ENCODE measurements around the gene WDFY2.

The WDFY2 gene

DNA sequence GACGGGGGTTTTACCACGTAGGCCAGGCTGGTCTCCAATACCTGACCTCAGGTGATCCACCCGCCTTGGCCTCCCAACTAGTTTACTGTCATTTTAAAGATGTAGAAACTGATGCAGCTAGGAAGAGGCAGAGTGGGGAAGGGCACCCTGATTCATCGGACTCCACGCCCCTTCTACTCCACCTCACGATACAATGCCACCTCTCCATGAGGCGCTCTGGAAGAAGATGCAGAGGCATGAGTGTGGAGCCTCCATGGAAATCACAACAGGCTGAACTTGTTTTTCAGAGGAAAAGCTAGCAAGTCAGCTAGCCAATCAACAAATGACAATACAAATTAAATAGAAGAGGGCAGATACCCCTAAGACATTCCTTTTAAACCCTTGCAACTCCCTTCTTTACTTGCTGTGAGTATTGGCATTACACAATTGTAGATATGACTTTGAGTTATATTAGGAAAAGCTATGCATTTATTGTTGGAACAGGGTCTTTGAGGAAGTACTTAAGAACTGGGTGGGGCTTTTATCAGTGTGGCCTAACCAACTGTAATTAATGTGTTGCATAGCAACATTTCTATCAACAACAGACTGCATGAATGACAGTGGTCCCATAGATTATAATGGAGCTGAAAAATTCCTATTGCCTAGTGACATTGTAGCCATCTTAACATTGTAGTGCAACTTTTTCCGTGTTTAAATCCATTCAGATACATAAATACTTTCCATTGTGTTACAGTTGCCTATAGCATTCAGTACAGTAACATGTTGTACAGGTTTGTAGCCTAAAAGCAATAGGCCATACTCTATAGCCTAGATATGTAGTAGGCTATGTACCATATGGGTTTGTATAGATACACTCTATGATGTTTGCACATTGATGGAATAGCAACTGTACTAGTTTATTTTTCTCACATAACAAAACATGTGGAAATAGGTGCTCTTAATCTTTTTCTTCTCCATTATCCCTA lies 17.6 kb downstream of the WDFY2 start:
- Histone ChIP-seq H3K4me3 (ENCODE audit: low read depth in 1 of 2, low read length in 2 of 2) (no peak overlapping the region), H3K9me3 (ENCODE audit: insufficient read depth, low read length, severe bottlenecking) (no peaks in the 10 kb centered on the region), H3K36me3 (ENCODE audit: insufficient read depth, low read length) (no peaks in the 10 kb centered on the region), H3K79me2 (ENCODE audit: insufficient read depth, low read length) (0 out of 2 replicates have a peak, but pooled peaks cover 2% of the 10 kb centered on the region), H3K4me1 (ENCODE audit: insufficient read depth, low read length) (no peaks in the 10 kb centered on the region), H3K27ac (ENCODE audit: low read length) (no peak overlapping the region), H3K9ac (ENCODE audit: low read depth, low read length) (no peak overlapping the region), H4K20me1 (ENCODE audit: insufficient read depth, low read length) (no peaks in the 10 kb centered on the region; the same call in 1 of the 2 replicates), H3K4me2 (ENCODE audit: insufficient read depth, low read length) (no peak overlapping the region), H2AFZ (ENCODE audit: low read depth, low read length) (no peak overlapping the region), H3K27me3 (ENCODE audit: insufficient read depth, low read length, poor library complexity) (no peaks in the 10 kb centered on the region)
- DNase-seq (no peak), ATAC-seq (ENCODE audit: insufficient read depth, low read depth) (no peak)
- TF ChIP-seq, protein P1, sequence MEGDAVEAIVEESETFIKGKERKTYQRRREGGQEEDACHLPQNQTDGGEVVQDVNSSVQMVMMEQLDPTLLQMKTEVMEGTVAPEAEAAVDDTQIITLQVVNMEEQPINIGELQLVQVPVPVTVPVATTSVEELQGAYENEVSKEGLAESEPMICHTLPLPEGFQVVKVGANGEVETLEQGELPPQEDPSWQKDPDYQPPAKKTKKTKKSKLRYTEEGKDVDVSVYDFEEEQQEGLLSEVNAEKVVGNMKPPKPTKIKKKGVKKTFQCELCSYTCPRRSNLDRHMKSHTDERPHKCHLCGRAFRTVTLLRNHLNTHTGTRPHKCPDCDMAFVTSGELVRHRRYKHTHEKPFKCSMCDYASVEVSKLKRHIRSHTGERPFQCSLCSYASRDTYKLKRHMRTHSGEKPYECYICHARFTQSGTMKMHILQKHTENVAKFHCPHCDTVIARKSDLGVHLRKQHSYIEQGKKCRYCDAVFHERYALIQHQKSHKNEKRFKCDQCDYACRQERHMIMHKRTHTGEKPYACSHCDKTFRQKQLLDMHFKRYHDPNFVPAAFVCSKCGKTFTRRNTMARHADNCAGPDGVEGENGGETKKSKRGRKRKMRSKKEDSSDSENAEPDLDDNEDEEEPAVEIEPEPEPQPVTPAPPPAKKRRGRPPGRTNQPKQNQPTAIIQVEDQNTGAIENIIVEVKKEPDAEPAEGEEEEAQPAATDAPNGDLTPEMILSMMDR (IDR thresholded peaks at IDR 0.05; ENCODE audit: borderline replicate concordance, extremely low read depth, low read length, poor library complexity, severe bottlenecking): no peak
- no peak for TF ChIP-seq EZH2 (IDR thresholded peaks at IDR 0.05; ENCODE audit: borderline replicate concordance, low read depth, low read length, severe bottlenecking)

DNA sequence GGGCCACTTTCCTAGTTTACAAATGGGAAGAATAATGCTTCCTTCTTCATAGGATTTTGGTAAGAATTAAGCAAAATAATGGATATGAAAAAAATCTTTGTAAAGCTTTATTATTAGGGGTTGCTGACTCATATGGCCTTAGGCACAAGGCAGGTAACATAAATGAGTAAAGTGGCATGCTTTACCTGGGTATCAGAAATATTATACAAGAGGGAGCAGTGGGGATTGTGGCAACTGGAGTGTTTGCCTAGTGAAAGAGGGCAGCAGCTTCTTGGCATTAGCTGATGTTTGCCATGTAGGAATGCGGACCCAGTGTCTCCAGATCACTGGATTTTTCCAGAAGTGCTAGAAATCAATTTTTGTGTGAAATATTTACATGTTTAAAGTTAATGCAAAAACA lies 19.5 kb downstream of the WDFY2 start:
- Histone ChIP-seq H3K27ac (ENCODE audit: low read length) (no peak overlapping the region), H2AFZ (ENCODE audit: low read depth, low read length) (no peak overlapping the region), H3K79me2 (ENCODE audit: insufficient read depth, low read length) (0 out of 2 replicates have a peak, but pooled peaks cover 2% of the 10 kb centered on the region), H3K36me3 (ENCODE audit: insufficient read depth, low read length) (no peaks in the 10 kb centered on the region), H3K9me3 (ENCODE audit: insufficient read depth, low read length, severe bottlenecking) (peaks cover 3% of the 10 kb centered on the region), H3K4me2 (ENCODE audit: insufficient read depth, low read length) (no peak overlapping the region), H3K4me1 (ENCODE audit: insufficient read depth, low read length) (no peaks in the 10 kb centered on the region), H4K20me1 (ENCODE audit: insufficient read depth, low read length) (no peaks in the 10 kb centered on the region; the same call in 1 of the 2 replicates), H3K9ac (ENCODE audit: low read depth, low read length) (no peak overlapping the region), H3K27me3 (ENCODE audit: insufficient read depth, low read length, poor library complexity) (no peaks in the 10 kb centered on the region), H3K4me3 (ENCODE audit: low read depth in 1 of 2, low read length in 2 of 2) (no peak overlapping the region)
- no peak for ATAC-seq (ENCODE audit: insufficient read depth, low read depth)
- no peak for DNase-seq
- TF ChIP-seq, protein P1 (IDR thresholded peaks at IDR 0.05; ENCODE audit: borderline replicate concordance, extremely low read depth, low read length, poor library complexity, severe bottlenecking): no peak
- TF ChIP-seq EZH2 (IDR thresholded peaks at IDR 0.05; ENCODE audit: borderline replicate concordance, low read depth, low read length, severe bottlenecking): no peak

DNA sequence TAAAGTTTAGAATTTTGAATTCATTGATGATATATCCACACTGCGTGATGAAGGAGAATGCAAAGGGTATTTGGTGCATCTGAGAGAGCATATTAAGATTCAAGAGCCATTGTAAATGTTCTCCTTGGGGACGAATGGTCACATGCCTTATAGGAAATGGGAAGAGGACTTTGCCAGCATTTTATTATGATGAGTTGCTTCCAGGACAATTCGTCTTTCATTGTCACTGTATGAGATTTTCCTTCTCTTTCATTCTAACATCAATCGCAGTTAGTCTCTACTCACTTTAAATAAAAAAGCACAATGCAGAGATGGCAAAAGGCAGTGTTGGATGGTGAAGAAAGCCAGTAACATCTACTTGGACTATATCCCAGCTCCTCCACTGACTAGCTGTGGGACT lies 21.4 kb downstream of the WDFY2 start:
- Histone ChIP-seq H3K79me2 (ENCODE audit: insufficient read depth, low read length) (0 out of 2 replicates have a peak, but pooled peaks cover 2% of the 10 kb centered on the region), H3K4me2 (ENCODE audit: insufficient read depth, low read length) (no peak overlapping the region), H3K36me3 (ENCODE audit: insufficient read depth, low read length) (no peaks in the 10 kb centered on the region), H2AFZ (ENCODE audit: low read depth, low read length) (no peak overlapping the region), H3K27me3 (ENCODE audit: insufficient read depth, low read length, poor library complexity) (no peaks in the 10 kb centered on the region), H3K9me3 (ENCODE audit: insufficient read depth, low read length, severe bottlenecking) (peaks cover 3% of the 10 kb centered on the region), H3K9ac (ENCODE audit: low read depth, low read length) (no peak overlapping the region), H3K4me3 (ENCODE audit: low read depth in 1 of 2, low read length in 2 of 2) (no peak overlapping the region), H3K4me1 (ENCODE audit: insufficient read depth, low read length) (no peaks in the 10 kb centered on the region), H4K20me1 (ENCODE audit: insufficient read depth, low read length) (no peaks in the 10 kb centered on the region; the same call in 1 of the 2 replicates), H3K27ac (ENCODE audit: low read length) (no peak overlapping the region)
- no peak for ATAC-seq (ENCODE audit: insufficient read depth, low read depth)
- DNase-seq: no peak
- TF ChIP-seq, protein P1 (IDR thresholded peaks at IDR 0.05; ENCODE audit: borderline replicate concordance, extremely low read depth, low read length, poor library complexity, severe bottlenecking): no peak
- TF ChIP-seq EZH2 (IDR thresholded peaks at IDR 0.05; ENCODE audit: borderline replicate concordance, low read depth, low read length, severe bottlenecking): no peak
